Lower leg skin (tissue), 4 donors: ENCODE results near the gene PHLPP1. TPM values are rescaled to one million over a fixed set of nuclear protein-coding genes. Genes with fewer than 3 reads are reported as not detected.

Experiments
- DNase-seq, 2 donors: peaks; one replicate each; pipeline ENCODE4 v3.0.0-alpha.2; 2019; ENCODE audit warnings: low spot score in 2 of 2
- H3K4me3 ChIP-seq: fragments of 200-600 bp; sonication (generic); 2 replicates; pipeline ENCODE4 v1.5.1; 2017; ENCODE audit warnings: mild to moderate bottlenecking, low read depth; ENCODE audit not compliant: poor library complexity, severe bottlenecking
- POLR2A ChIP-seq, 2 donors: fragments of 450-650 bp; IDR thresholded peaks; one replicate each; pipeline ENCODE4 v1.6.1; 2016 to 2017; ENCODE audit warnings: antibody characterized with exemption in 2 of 2, mild to moderate bottlenecking in 1 of 2, moderate library complexity in 1 of 2
- WGBS, 2 donors: methylation state at CpG; one replicate each; pipeline ENCODE4 v1.1.5; 2018; 5-methylcytosine and 5-hydroxymethylcytosine counted together
- intact Hi-C: fragments of 100-400 bp; cut with DNase I; formaldehyde crosslinking; loops from one replicate; pipeline ENCODE4 v1.15.0; 2023; ENCODE audit warnings: low total_unique reads
- total RNA-seq, 4 donors: library from RNA; depleted of rRNA; stranded (reverse); fragments of >200 nt; gene quantifications; one replicate each; pipeline ENCODE4 v1.1.0, GENCODE V29; 2016
- TF ChIP-seq, protein P1 (sequence below), 3 donors: fragments of 450-650 bp; IDR thresholded peaks; one replicate each; pipeline ENCODE4 v1.5.1; 2016; ENCODE audit warnings: antibody characterized with exemption in 3 of 3, mild to moderate bottlenecking in 3 of 3, moderate library complexity in 2 of 3

Gene PHLPP1
- total RNA-seq, 4 donors from 2014 or later: 27.3 to 38.5 (median 33.1) TPM

DNA sequence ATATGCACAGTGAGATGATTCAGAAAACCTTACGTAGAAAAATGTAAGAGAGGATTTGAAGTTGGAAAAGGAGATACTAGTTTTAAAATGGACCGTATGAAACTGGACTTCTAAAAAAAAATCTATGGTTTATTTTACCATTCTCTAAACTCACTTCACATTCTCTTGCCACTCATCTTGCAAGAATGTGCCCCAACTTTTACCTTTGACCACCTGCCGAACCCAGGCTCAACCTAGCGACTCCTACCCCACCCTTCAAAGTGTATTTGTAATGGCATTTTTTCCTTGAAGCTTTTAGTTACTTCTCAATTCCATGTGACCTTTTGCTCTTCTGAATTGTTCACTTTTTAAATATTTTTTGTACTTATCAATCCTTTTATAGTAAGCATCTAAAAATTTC, 160.8 kb downstream of the PHLPP1 start:
- H3K4me3 ChIP-seq: no peak overlapping the region
- WGBS, 2 donors: 96% methylated on average over 4 of the region's 4 CpGs
- intact Hi-C loops: no loop called here
- no peak for DNase-seq
- TF ChIP-seq POLR2A (IDR thresholded peaks at IDR 0.05): no peak
- TF ChIP-seq, protein P1, sequence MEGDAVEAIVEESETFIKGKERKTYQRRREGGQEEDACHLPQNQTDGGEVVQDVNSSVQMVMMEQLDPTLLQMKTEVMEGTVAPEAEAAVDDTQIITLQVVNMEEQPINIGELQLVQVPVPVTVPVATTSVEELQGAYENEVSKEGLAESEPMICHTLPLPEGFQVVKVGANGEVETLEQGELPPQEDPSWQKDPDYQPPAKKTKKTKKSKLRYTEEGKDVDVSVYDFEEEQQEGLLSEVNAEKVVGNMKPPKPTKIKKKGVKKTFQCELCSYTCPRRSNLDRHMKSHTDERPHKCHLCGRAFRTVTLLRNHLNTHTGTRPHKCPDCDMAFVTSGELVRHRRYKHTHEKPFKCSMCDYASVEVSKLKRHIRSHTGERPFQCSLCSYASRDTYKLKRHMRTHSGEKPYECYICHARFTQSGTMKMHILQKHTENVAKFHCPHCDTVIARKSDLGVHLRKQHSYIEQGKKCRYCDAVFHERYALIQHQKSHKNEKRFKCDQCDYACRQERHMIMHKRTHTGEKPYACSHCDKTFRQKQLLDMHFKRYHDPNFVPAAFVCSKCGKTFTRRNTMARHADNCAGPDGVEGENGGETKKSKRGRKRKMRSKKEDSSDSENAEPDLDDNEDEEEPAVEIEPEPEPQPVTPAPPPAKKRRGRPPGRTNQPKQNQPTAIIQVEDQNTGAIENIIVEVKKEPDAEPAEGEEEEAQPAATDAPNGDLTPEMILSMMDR (IDR thresholded peaks at IDR 0.05): no peak

- TF ChIP-seq POLR2A (IDR thresholded peaks at IDR 0.05): no peak
- TF ChIP-seq, protein P1 (IDR thresholded peaks at IDR 0.05): no peak
- intact Hi-C loops: no loop called here
- WGBS, 2 donors: 94 to 96% methylated on average over 3 of the region's 3 CpGs
Observed at GRCh38 chr18:62876828-62877227, 161.5 kb downstream of the PHLPP1 start.

GRCh38 chr18:62877411-62878221, 162.3 kb downstream of the PHLPP1 start:
- WGBS, 2 donors: 41 to 50% methylated on average over 6 of the region's 6 CpGs
- no peak for DNase-seq
- H3K4me3 ChIP-seq: no peak overlapping the region
- TF ChIP-seq POLR2A (IDR thresholded peaks at IDR 0.05): no peak
- TF ChIP-seq, protein P1 (IDR thresholded peaks at IDR 0.05): no peak
- intact Hi-C loops: no loop called here

More at GRCh38 chr18:62876828-62877227, 161.5 kb downstream of the PHLPP1 start:
- no peak for DNase-seq
- no peak overlapping the region for H3K4me3 ChIP-seq

- WGBS, 2 donors: 53 to 54% methylated on average over 3 of the region's 3 CpGs
- peak in 1 of 2 donors; percentile 21 for DNase-seq
- intact Hi-C loops: no loop called here
- H3K4me3 ChIP-seq: no peak overlapping the region
- TF ChIP-seq, protein P1 (IDR thresholded peaks at IDR 0.05): no peak
- TF ChIP-seq POLR2A (IDR thresholded peaks at IDR 0.05): no peak
Observed at GRCh38 chr18:62878305-62878704, 163.0 kb downstream of the PHLPP1 start.

GRCh38 chr18:62880034-62880433, 164.7 kb downstream of the PHLPP1 start:
- intact Hi-C loops: no loop called here
- WGBS, 2 donors: 97 to 100% methylated on average over 1 of the region's 1 CpG
- DNase-seq: no peak
- TF ChIP-seq, protein P1 (IDR thresholded peaks at IDR 0.05): no peak
- no peak for TF ChIP-seq POLR2A (IDR thresholded peaks at IDR 0.05)
- H3K4me3 ChIP-seq: no peak overlapping the region
